ENCODE measurements around the gene RAB38.

GRCh38 chr11:88179141-88179540 lies 3.9 kb upstream of the RAB38 start:
- no peak for TF ChIP-seq CTCF (conservative IDR thresholded peaks at IDR 0.05 in 1 of 2, IDR thresholded peaks at IDR 0.05 in 1 of 2; ENCODE audit: low read depth in 1 of 2, low read length in 2 of 2)
- TF ChIP-seq EZH2 (IDR thresholded peaks at IDR 0.05; ENCODE audit: low read length, missing control alignments): no peak

All from fibroblast of lung (primary cell).